ENCODE results near the gene CFAP58. TPM values are rescaled to one million over a fixed set of nuclear protein-coding genes. Genes with fewer than 3 reads are reported as not detected.
A peak's percentile ranks its signal among the peaks of the same experiment; 100 is the strongest.

CFAP58 gene
- total and polyA plus RNA-seq, 2 of the 13 experiments (the other 11 are each of a cell fraction or from before 2014, with no cell fraction given): 0.03 TPM; not detected in 1

- CTCF ChIA-PET (ENCODE audit: low intra/inter-chr PET ratio, low total read pairs): interaction anchor here (1.1 to 3.2 kb wide), 4 partner anchors 35 to 58 kb away, joined by 3 to 42 read pairs (median 24); no protein-coding TSS in a partner anchor
- POLR2A ChIA-PET: interaction anchor here (1.0 to 1.5 kb wide), 4 partner anchors 12 to 75 kb away, joined by 4 to 7 read pairs (median 4); partner anchors contain the start of gene ITPRIP
- peak overlapping the region; percentile 29 to 49 (median 46); a peak in 4 of 6 replicates for H3K4me3 ChIP-seq (replicated peaks in 1 of 3; ENCODE audit: insufficient read depth in 1 of 3, low read depth in 2 of 3, low read length in 3 of 3)
- in situ Hi-C loops (cut with HindIII; ENCODE audit: extremely low pct_ligation_motif_present, low pct_unique_long_range_greater_than_20kb): loop anchor here (5.0 to 10.0 kb wide), 2 partner anchors 47 to 305 kb away; no protein-coding TSS in a partner anchor
- peaks cover 0 to 18% of the 10 kb centered on the region in 2 experiments; a peak in 4 of 5 replicates for H3K27me3 ChIP-seq (ENCODE audit: control insufficient read depth in 1 of 2, insufficient read depth in 2 of 2, low read length in 2 of 2)
- no peak for FAIRE-seq
- intact Hi-C loops (cut with micrococcal nuclease; ENCODE audit: unreplicated experiment): loop anchor here (1.0 to 5.0 kb wide), 4 partner anchors 44 to 304 kb away; partner anchors contain the start of gene SFR1
- H3K9me3 ChIP-seq (ENCODE audit: low read length): no peaks in the 10 kb centered on the region
- peaks cover 34% of the 10 kb centered on the region for H3K4me1 ChIP-seq (ENCODE audit: insufficient read depth, low read length)
- H3K9ac ChIP-seq (ENCODE audit: insufficient read depth, low read depth, low read length): peak overlapping the region; percentile 30; the same call in 1 of the 2 replicates
- no peaks in the 10 kb centered on the region for H4K20me1 ChIP-seq (ENCODE audit: insufficient read depth, low read length)
- H3K79me2 ChIP-seq (ENCODE audit: insufficient read depth, low read length): no peaks in the 10 kb centered on the region
- BruUV-seq (replicated peaks): no TSS peak
- H3K27ac ChIP-seq (ENCODE audit: extremely low read length, insufficient read depth, low read length): peak overlapping the region; percentile 20
- peak overlapping the region; percentile 77 for H3K4me2 ChIP-seq (ENCODE audit: low read depth, low read length)
- no peaks in the 10 kb centered on the region for H3K36me3 ChIP-seq (replicated peaks in 1 of 2; ENCODE audit: control insufficient read depth in 1 of 2, insufficient read depth in 2 of 2, low read length in 2 of 2)
- peak; percentile 79 for DNase-seq (ENCODE audit: low spot score)
- H2AFZ ChIP-seq (ENCODE audit: low read length): peak overlapping the region; percentile 71
- peak; percentile 73 for ATAC-seq
- 8% methylated on average over 5 of the region's 5 CpGs for WGBS (ENCODE audit: low lambda C conversion rate)
- TF ChIP-seq TMF1 (CRISPR knock-in tag; IDR thresholded peaks at IDR 0.05; ENCODE audit: low read depth) (no peak), MED8 (CRISPR knock-in tag; IDR thresholded peaks at IDR 0.05; ENCODE audit: insufficient replicate concordance) (no peak), MTA1 (CRISPR knock-in tag; IDR thresholded peaks at IDR 0.05; ENCODE audit: borderline replicate concordance) (no peak), SNAPC2 (CRISPR knock-in tag; IDR thresholded peaks at IDR 0.05) (0 out of 2 replicates have a peak, but pooled peaks have one; percentile 40), ZNF232 (CRISPR knock-in tag; IDR thresholded peaks at IDR 0.05; ENCODE audit: borderline replicate concordance) (no peak), ZNF768 (CRISPR knock-in tag; IDR thresholded peaks at IDR 0.05) (no peak), FOXK1 (CRISPR knock-in tag; IDR thresholded peaks at IDR 0.05; ENCODE audit: borderline replicate concordance, low read depth) (no peak), ZNF275 (CRISPR knock-in tag; IDR thresholded peaks at IDR 0.05; ENCODE audit: borderline replicate concordance) (no peak), SPEN (CRISPR knock-in tag; IDR thresholded peaks at IDR 0.05; ENCODE audit: low read depth) (no peak), HDAC1 (CRISPR knock-in tag; IDR thresholded peaks at IDR 0.05) (no peak), ZHX2 (IDR thresholded peaks at IDR 0.05; ENCODE audit: low read depth) (no peak), ZHX2 (CRISPR knock-in tag; IDR thresholded peaks at IDR 0.05; ENCODE audit: borderline replicate concordance) (no peak), SMYD3 (CRISPR knock-in tag; IDR thresholded peaks at IDR 0.05) (no peak), MAF1 (CRISPR knock-in tag; IDR thresholded peaks at IDR 0.05; ENCODE audit: borderline replicate concordance) (no peak), RARA (CRISPR knock-in tag; IDR thresholded peaks at IDR 0.05) (peak; percentile 14; the same call in 1 of the 2 replicates), GPBP1L1 (CRISPR knock-in tag; IDR thresholded peaks at IDR 0.05) (no peak), BRD4 (CRISPR knock-in tag; IDR thresholded peaks at IDR 0.05) (no peak)
These were observed 4.0 kb upstream of the CFAP58 start for GRCh38 chr10:104349623-104350126.
